HEK293T (cell line): ENCODE data around the gene CARM1.

Experiments used
- CTCF ChIA-PET: fragments of 350-600 bp; formaldehyde crosslinking; extraction: SDS; loops from one replicate; lab custom pipeline; 2021; ENCODE audit warnings: antibody characterized with exemption, inconsistent platforms; lab: Yijun Ruan, JAX
- POLR2A ChIA-PET: fragments of 350-600 bp; formaldehyde crosslinking; extraction: SDS; loops from one replicate; lab custom pipeline; 2020; ENCODE audit warnings: antibody characterized with exemption, inconsistent platforms; lab: Yijun Ruan, JAX
- DNase-seq: peaks from one replicate; pipeline ENCODE4 v3.0.0; 2012; ENCODE audit warnings: mixed read lengths; ENCODE audit errors: extremely low spot score
- ARNT ChIP-seq: fragments of 450-650 bp; IDR thresholded peaks from 2 replicates; pipeline ENCODE4 v1.6.1; 2017; ENCODE audit warnings: mild to moderate bottlenecking
- BHLHE40 ChIP-seq: fragments of 450-650 bp; IDR thresholded peaks from 2 replicates; pipeline ENCODE4 v1.6.1; 2016; ENCODE audit warnings: mild to moderate bottlenecking, moderate library complexity, borderline replicate concordance
- CTBP1 ChIP-seq: fragments of 450-650 bp; IDR thresholded peaks from 2 replicates; pipeline ENCODE4 v1.6.1; 2016; ENCODE audit warnings: borderline replicate concordance
- ELF4 ChIP-seq: fragments of 450-650 bp; IDR thresholded peaks from 2 replicates; pipeline ENCODE4 v1.6.1; 2017; ENCODE audit warnings: antibody characterized with exemption
- FOXA1 ChIP-seq: fragments of 450-650 bp; IDR thresholded peaks from 2 replicates; pipeline ENCODE4 v1.6.1; 2016; ENCODE audit warnings: mild to moderate bottlenecking
- FOXK2 ChIP-seq: fragments of 450-650 bp; IDR thresholded peaks from 2 replicates; pipeline ENCODE4 v1.6.1; 2016; ENCODE audit warnings: mild to moderate bottlenecking
- FOXM1 ChIP-seq: fragments of 450-650 bp; IDR thresholded peaks from 2 replicates; pipeline ENCODE4 v1.6.1; 2017; ENCODE audit warnings: mild to moderate bottlenecking, borderline replicate concordance
- HDGF ChIP-seq: fragments of 450-650 bp; IDR thresholded peaks from 2 replicates; pipeline ENCODE4 v1.6.1; 2017; ENCODE audit warnings: antibody characterized with exemption, borderline replicate concordance
- L3MBTL2 ChIP-seq: fragments of 450-650 bp; conservative IDR thresholded peaks from 2 replicates; pipeline ENCODE4 v1.6.1; 2016; ENCODE audit warnings: mild to moderate bottlenecking
- LEF1 ChIP-seq: fragments of 450-650 bp; IDR thresholded peaks from 2 replicates; pipeline ENCODE4 v1.6.1; 2017; ENCODE audit warnings: mild to moderate bottlenecking, borderline replicate concordance
- NFRKB ChIP-seq: fragments of 450-650 bp; IDR thresholded peaks from 2 replicates; pipeline ENCODE4 v1.6.1; 2016; ENCODE audit warnings: mild to moderate bottlenecking, moderate library complexity
- PKNOX1 ChIP-seq: fragments of 450-650 bp; IDR thresholded peaks from 2 replicates; pipeline ENCODE4 v1.6.1; 2016
- SP1 ChIP-seq: fragments of 450-650 bp; IDR thresholded peaks from 2 replicates; pipeline ENCODE4 v1.6.1; 2017
- SUZ12 ChIP-seq: fragments of 450-650 bp; IDR thresholded peaks from 2 replicates; pipeline ENCODE4 v1.6.1; 2016; ENCODE audit warnings: mild to moderate bottlenecking
- TARDBP ChIP-seq: fragments of 450-650 bp; IDR thresholded peaks from 2 replicates; pipeline ENCODE4 v1.6.1; 2016
- ZNF384 ChIP-seq: fragments of 450-650 bp; IDR thresholded peaks from 2 replicates; pipeline ENCODE4 v1.6.1; 2016

CARM1 gene

GRCh38 chr19:10907925-10908324 is 36.6 kb downstream of the CARM1 start:
- CTCF ChIA-PET, result no interaction called here
- TF ChIP-seq CTBP1 (no peak), L3MBTL2 (no peak), ARNT (no peak), TARDBP (no peak), FOXA1 (no peak), BHLHE40 (no peak), SUZ12 (no peak)
- no peak for DNase-seq
- POLR2A ChIA-PET, result no interaction called here

GRCh38 chr19:10908380-10908960 is 37.1 kb downstream of the CARM1 start:
- ChIA-PET POLR2A (no interaction called here), CTCF (interaction anchor here (1.2 kb wide), 1 partner anchor 44 kb away, joined by 3 read pairs; no protein-coding TSS in a partner anchor)
- DNase-seq, result no peak
- TF ChIP-seq HDGF, result no peak
- no peak for TF ChIP-seq SUZ12
- no peak for TF ChIP-seq FOXM1
- no peak for TF ChIP-seq ZNF384
- no peak for TF ChIP-seq BHLHE40
- TF ChIP-seq TARDBP, result no peak
- no peak for TF ChIP-seq LEF1

- no peak for DNase-seq
- ChIA-PET CTCF (no interaction called here), POLR2A (no interaction called here)
- TF ChIP-seq ARNT (no peak), LEF1 (no peak), SUZ12 (no peak), FOXK2 (no peak), TARDBP (no peak), NFRKB (no peak), ZNF384 (no peak), PKNOX1 (no peak), CTBP1 (no peak)
These were observed 40.4 kb downstream of the CARM1 start for GRCh38 chr19:10911579-10912363.

GRCh38 chr19:10912619-10913018 is 41.3 kb downstream of the CARM1 start:
- CTCF ChIA-PET, result interaction anchor here (0.9 kb wide), 1 partner anchor 24 kb away, joined by 3 read pairs; no protein-coding TSS in a partner anchor
- POLR2A ChIA-PET, result no interaction called here
- no peak for DNase-seq
- TF ChIP-seq SP1 (no peak), SUZ12 (no peak), CTBP1 (no peak), TARDBP (no peak), NFRKB (no peak), PKNOX1 (no peak), FOXK2 (no peak), ZNF384 (no peak), FOXM1 (no peak), FOXA1 (no peak), BHLHE40 (no peak), L3MBTL2 (no peak), ELF4 (no peak), HDGF (no peak), ARNT (no peak), LEF1 (no peak)

- DNase-seq, result no peak
- POLR2A ChIA-PET, result no interaction called here
- CTCF ChIA-PET, result no interaction called here
- TF ChIP-seq FOXK2, result no peak
- TF ChIP-seq HDGF, result no peak
- no peak for TF ChIP-seq LEF1
- no peak for TF ChIP-seq CTBP1
These were observed 42.5 kb downstream of the CARM1 start for GRCh38 chr19:10913716-10914340.

GRCh38 chr19:10915130-10916091 is 44.1 kb downstream of the CARM1 start:
- ChIA-PET CTCF (interaction anchor here (1.1 kb wide), 1 partner anchor 51 kb away, joined by 3 read pairs; no protein-coding TSS in a partner anchor), POLR2A (no interaction called here)
- DNase-seq, result no peak
- TF ChIP-seq NFRKB (no peak), ZNF384 (no peak), BHLHE40 (no peak), ELF4 (no peak)
